Middle frontal gyrus (tissue), 1 donor: Measurements from ENCODE around the gene TPRX1.
"Not testable (repeated sequence)": the region's sequence is repeated elsewhere in the genome, so short reads cannot be mapped to it uniquely, and the experiment has no call there.

Experiments used
- DNase-seq: peaks from one replicate; pipeline ENCODE4 v3.0.0-alpha.2; 2015; ENCODE audit warnings: low spot score; ENCODE audit errors: extremely low spot score

The TPRX1 gene, protein sequence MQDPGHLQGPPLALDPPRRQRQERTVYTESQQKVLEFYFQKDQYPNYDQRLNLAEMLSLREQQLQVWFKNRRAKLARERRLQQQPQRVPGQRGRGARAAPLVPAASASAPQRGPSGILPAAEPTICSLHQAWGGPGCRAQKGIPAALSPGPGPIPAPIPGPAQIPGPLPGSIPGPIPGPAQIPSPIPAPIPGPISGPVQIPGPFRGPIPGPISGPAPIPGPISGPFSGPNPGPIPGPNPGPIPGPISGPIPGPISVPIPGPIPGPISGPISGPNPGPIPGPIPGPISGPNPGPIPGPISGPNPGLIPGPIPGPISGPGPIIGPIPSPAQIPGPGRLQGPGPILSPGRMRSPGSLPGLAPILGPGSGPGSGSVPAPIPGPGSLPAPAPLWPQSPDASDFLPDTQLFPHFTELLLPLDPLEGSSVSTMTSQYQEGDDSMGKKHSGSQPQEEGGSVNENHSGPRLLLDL

DNA sequence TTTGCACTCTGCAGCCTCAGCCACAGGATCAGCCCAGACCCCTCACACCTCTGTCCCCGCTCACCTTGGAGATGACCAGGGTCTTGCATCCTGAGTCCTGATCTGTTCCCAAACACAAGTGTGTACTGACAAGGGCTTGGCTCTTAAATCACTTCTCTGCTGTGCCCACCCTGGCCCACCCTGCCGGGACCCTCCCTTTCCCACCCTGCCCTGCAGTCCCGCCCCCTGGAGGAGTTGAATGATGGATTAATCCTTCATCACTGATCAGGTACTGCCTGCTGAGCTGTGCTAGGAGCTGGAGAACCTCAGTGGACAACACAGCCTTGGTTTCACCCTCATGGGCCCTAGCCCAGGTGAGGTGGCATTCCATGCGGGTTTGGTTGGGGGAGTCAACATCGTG is at the start of gene TPRX1:
TPRX1 (minus strand) TSS at position 101 of the 400 bp plus-strand sequence; CDS start at position 89, 12 bp downstream.
- DNase-seq: not testable (repeated sequence)

DNA sequence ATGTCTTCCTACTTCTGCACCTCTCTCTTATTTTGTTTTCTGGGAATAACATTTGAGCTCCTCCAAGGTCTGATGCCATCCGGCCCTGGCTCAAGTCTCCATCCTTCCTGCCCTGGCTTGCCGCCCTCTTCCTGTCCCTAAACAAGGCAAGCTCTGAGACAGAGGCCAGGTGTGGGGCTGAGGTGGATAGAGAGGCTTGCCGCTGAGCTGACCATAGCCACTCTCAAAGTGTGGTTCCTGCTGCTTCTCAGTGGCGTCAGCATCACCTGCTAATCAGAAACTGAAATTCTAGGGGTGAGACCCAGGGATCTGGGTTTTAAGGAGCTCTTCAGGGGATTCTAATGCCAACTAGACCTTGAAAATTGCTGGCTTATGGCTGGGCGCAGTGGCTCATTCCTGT is 48.7 kb upstream of the TPRX1 start:
- no peak for DNase-seq

DNA sequence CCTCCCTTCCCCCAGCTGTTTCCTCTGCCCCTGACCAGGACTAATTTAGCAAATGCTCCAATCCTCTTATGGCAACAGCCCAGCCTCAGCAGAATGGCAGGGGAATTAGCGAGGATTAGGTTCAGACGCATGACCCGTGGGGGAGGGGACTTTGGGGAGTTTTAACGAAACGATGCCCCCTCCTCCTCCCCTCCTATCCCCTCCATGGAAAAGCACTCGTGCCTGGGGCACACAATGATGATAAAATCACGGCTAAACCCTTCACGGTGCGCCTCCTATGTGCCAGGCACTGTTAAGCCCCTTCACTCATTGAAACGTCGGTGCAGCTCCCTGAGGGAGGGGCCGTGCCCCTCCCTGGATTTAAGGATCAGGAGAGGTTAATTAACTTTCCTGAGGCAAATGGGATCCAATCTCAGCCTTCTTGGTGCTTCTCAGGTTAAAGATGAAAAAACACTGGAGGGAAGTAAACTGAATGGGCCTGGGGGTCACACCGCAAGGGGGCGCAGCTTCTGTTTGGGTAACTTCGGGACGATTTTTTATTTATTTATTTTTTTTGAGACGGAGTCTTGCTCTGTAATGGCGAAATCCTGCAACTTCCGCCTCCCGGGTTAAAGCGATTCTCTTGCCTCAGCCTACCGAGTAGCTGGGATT is 44.6 kb upstream of the TPRX1 start:
- DNase-seq: no peak

DNA sequence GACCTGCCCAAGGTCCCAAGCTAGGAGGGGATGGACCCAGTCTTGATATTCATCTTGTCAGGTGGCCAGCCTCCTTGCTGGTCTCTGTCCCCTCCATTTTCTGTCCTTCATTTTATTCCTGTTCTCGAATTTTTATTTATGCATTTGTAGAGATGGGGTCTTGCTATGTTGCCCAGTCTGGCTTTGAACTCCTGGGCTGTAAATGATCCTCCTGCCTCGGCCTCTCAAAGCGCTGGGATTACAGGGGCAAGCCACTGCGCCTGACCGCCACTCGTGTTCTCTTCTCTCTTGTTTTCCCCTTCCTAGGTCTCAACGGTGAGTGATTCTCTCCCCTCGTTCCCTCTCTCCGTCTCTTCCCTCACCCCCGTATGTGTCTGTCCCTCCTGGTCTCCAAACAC is 44.1 kb upstream of the TPRX1 start:
- DNase-seq: no peak

DNA sequence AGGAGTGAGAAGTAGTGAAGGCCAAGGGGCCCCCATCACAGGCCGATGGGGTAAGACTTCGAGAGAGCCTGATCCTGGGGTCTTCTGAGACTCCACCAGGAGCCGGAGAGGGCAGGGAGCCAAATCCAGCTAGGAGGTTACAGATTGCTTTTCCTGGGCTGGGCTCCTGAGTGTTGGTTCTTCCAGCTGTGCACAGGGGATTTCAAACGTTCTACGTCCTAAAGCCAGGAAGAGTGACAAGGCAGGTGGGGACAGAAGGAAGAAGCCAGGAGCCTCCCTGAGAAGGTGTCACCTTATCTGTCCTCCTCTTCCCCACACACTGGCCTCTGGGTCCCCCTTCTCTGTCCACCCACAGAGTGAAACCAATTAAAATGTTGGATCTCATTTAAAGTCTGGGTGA is 38.6 kb upstream of the TPRX1 start:
- no peak for DNase-seq

DNA sequence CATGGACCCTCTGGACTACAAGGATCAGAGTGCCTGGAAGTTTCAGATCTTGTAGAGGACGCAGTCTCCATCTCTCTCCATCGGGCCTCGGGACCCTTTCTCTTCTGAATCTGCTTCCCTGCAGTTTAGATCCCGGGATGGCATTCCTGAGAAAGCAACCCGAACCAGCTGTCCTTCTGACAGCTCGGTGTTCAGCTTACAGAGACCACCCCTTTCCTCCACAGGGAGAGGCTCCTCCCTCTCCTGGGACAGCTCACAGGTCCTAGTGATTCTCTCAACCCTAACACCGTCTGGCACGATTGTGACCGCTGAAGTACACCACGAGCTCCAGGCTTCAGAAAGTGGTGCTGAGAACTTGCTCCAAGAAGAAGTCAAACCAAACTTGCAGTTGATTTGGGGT is 35.6 kb upstream of the TPRX1 start:
- no peak for DNase-seq

DNA sequence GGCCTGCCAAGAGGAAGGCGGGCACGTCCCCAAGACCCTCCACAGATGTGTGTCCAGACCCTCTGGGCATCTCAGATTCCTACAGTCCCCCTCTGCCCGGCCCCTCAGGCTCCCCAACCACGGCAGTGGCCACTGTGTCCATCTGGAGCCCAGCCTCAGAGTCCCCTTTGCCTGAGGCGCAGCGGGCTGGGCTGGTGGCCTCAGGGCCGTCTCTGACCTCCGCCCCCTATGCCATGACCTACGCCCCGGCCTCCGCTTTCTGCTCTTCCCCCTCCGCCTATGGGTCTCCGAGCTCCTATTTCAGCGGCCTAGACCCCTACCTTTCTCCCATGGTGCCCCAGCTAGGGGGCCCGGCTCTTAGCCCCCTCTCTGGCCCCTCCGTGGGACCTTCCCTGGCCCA is 35.1 kb upstream of the TPRX1 start:
- DNase-seq: no peak

DNA sequence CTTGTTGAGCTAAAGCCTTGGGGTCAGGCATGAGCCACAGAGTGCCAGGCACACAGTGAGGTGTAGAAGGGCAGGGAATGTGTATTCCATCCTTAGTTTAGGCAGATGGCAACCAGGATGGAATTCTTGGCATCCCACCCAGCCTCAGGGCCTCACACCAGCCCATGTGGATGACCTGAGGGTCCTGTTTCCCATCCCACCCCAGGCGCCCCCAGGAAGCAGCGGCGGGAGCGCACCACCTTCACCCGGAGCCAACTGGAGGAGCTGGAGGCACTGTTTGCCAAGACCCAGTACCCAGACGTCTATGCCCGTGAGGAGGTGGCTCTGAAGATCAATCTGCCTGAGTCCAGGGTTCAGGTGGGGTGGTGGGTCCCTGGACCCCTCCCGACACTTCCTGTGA is 31.7 kb upstream of the TPRX1 start:
- DNase-seq: no peak

DNA sequence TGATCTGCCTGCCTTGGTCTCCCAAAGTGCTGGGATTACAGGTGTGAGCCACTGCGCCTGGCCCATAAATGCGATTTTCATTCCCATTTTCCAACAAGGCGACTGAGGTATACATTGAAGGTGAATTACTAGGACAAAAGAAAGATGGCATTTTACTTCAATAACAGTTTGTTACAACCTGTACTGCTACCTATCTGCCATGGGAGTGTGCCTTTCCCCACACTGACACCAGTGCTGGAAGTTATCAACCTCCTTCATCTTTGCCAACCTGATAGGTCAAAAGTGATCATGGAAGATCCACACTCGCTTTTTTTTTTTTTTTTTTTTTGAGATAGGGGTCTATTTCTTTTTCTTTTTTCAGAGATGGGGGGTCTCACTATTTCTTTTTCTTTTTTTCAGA is 28.4 kb upstream of the TPRX1 start:
- DNase-seq: no peak

DNA sequence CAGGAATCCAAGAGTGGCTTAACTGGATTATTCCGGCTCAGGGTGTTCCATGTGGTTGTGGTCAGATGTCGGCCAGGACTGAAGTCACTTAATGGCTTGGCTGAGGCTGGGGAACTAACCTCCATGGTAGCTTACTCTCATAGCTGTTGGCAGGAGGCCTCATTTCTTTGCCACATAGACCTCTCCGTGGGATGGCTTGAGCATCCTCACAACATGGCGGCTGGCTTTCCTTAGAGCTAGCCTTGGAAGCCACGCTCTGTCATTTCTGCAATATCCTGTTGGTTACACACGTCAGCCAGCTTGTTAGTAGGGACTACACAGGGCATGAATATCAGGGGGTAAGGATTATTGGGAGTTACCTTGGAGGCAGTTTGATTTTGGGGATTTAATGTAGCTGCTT is 22.4 kb upstream of the TPRX1 start:
- DNase-seq: no peak

DNA sequence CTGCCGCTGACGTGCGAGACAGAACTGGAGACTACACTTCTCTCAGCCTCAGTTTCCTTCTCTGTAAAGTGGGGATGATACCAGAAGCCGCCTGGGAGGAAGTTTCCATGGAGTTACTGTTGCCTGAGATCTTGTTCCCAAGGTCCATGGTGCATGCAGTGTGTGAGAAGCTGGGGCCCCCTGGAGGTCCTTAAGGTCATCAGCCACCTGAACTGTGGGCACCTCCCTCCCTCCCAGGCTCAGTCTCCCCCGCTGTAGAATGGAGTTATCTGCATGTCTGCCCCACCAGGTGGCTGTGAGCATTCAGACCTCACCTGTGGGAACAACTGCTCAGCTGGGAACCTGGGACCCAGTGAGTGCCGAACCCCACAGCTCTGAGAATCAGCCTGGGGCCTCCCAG is 20.0 kb upstream of the TPRX1 start:
- DNase-seq: no peak

DNA sequence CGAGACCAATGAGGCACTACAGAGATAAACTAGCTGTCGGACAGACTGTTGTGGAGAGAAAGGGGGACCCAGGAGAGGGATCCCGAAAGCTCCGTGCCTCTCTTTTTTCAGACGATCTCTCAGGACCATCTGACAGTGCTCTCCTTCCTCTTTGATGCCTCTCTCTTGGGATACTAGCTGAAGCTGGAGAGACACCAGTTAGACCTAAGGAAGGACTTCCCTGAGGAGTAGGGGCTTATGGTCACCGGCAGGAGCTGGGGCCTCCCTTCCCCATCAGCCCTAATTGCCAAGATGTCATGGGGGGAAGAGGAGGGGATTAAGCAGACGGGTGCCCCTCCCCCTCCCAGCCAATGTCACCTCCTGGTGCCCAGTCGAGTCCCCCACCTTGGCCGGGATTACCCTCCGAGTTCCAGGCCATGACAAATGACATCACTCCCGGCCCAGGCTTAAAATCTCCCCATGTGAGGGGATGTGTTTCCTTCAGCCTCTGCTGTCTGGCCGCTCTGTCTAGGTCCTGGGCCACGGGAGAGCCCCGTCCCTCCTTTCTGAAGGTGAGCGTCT is 17.2 kb upstream of the TPRX1 start, which contains the start of gene CRX:
CRX (plus strand) TSS at position 478 of the 561 bp plus-strand sequence. CDS start 12,507 bp downstream, outside the sequence.
- no peak for DNase-seq

DNA sequence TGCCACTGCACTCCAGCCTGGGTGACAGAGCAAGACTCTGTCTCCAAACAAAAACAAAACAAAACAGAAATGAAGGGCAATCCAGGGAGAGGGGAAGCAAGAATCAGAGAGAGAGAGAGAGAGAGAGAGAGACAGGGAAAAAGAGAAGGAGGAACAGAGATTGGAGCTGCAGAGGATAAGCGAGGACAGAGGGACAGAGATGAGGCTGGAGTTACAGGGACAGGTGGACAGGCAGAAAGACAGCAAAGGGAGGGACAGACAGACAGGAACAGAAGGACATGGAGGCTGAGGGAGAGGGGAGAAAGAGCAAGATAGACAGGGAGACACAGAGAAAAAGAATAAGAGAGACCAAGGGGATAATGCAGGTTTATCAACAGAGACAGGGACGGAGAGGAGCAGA is 16.1 kb upstream of the TPRX1 start:
- DNase-seq: no peak

DNA sequence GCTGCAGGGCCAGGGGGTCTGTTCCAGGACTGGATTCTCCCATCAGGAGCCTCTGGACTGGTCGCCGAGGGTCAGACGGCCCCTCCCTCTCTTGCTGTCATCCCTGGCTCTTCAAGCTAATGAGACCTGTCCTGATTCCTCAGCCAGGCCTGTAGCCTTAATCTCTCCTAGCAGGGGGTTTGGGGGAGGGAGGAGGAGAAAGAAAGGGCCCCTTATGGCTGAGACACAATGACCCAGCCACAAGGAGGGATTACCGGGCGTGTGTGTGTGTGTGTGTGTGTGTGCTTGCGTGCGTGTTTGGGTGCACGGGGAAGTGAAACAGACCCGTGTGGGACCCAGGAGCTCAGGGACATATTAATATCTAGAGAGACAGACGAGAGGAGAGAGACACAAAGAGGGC is 15.5 kb upstream of the TPRX1 start:
- no peak for DNase-seq

DNA sequence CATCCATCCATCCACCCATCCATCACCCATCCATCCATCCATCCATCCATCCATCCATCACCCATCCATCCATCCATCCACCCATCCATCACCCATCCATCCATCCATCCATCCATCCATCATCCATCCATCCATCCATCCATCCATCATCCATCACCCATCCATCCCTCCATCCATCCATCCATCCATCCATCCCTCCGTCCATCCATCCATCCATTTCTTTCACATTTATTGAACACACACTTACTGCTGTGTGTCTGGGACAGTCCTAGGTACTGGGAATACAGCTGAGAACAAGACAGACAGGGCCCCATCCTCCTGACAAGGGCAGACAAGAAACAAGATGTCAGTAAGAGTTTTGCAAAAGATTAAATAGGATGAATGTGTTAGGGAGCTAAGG is 13.9 kb upstream of the TPRX1 start:
- DNase-seq: not testable (repeated sequence)

DNA sequence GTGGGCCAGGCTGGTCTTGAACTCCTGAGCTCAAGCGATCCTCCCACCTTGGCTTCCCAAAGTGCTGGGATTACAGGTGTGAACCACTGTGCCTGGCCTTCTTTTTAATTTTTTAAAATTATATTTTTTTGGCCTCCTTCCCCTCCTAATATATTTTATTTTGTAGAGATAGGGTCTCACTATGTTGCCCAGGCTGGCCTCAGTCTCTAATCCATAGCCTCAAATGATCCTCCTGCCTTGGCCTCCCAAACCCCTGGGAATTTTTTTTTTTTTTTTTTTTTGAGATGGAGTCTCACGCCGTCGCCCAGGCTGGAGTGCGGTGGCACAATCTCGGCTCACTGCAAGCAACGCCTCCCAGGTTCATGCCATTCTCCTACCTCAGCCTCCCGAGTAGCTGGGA is 11.9 kb upstream of the TPRX1 start:
- not testable (repeated sequence) for DNase-seq

DNA sequence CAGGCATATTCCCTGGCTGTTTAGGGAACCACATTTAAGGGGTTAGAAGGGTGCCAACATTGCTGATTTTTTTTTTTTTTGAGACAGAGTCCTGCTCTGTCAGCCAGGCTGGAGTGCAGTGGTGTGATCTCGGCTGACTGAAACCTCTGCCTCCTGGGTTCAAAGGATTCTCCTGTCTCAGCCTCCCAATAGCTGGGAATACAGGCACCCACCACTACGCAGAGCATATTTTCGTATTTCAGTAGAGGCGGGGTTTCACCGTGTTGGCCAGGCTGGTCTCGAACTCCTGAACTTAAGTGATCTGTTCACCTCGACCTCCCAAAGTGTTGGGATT is 9.6 kb upstream of the TPRX1 start:
- no peak for DNase-seq

DNA sequence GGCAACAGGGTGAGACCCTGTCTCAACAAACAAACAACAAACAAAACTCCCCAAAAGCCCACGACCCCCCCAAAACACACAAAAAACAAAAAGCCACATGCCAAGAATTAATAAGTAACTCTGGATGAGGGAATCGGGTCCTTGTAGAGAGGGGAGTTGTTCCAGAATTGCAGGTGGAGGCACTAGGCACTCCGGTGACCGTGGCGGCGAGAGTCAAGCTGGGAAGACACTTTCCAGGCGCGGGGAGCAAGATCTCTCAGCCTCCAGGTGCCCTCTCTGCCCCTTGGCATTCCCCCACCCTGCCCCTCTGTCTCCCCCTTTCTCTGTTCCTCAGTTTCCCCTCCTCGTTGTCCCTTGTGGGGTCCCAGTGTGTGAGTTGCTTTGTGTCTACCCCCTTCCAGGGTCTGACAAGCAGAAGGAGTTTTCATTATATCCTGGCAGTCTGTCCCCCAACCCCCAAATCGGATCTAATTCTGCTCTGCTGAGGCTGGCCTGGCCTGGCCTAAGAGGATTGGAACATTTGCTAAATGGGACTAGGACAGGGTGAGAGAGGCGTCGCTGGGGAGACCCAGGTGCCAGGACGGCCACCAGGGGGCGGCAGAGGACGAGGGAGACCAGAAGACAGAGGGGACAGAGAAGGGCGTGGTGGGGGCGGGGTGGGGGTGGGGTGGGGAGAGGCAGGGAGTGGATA is 9.1 kb upstream of the TPRX1 start:
- DNase-seq: no peak

DNA sequence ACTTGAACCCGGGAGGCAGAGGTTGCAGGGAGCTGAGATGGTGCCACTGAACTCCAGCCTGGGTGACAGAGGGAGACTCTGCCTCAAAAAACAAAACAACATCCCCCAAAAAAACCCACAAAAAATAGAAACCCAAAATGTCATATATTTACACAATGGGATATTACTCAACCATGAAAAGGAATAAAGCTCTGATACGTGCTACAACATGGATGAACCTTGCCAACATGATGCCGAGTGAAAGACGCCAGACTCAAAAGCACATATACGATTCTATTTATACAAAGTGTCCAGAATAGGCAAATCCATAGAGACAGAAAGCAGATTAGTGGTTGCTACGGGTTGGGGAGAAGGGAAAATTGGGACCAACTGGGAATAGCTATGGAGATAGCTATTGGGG is 2.1 kb upstream of the TPRX1 start:
- no peak for DNase-seq

DNA sequence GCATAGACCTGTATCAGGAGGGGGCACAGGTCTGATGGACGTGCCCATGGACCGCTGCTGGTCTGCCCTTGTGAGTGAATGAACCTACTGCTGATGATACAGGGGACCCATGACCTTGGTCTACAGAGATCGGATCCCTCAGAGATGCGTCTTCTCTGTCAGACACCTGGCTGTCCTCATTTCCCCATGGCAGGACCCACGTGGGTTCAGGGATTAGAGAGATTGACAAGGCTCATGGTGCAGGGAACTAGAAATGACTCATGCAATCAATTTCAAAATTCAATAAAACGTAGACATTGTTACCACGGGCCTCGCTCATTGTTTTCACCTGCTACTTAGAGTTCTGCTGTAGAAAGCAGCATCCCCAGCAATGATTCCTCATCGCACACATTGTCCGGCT is 962 bp upstream of the TPRX1 start:
- DNase-seq: no peak

DNA sequence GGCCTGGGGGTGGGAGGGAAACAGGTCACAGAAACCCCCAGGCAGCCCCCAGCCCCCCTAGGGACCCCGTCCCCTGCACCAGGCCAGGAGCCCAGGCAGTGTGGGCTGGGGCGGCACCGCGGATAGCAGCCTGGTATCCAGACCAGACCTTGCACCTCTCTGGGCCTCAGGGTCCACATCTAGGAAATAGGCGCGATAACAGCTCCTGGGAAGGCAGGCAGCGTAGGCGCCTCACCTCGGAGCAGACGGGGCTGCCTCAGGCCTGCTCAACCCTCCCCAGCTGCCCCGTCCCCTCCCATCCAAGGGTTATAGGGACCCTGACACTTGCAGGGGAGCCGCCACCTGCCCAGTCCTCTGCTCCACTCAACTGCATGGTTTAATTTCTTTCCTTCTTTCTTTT is 680 bp downstream of the TPRX1 start:
- not testable (repeated sequence) for DNase-seq

DNA sequence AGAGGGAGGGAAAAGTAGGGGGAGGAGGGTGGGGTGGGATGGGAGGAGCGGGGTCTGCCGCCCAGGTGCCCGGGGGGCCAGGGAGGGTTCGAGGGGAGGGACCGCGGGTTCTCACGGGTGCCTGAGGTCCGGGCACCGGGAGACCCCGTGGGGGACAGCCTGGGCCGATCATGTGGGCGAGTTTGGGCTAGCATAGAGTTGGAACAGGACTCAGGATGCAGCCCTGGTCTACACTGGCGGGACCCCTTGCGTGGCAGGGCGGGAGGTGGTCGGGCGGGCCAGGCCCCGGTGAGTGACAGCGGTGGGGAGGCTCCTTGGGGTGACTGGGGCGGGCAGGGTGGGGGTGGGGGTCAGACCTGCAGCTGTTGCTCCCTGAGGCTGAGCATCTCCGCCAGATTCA is 1.2 kb downstream of the TPRX1 start:
- not testable (repeated sequence) for DNase-seq
